Testis (tissue), 2 donors: ENCODE results near the gene NEURL1.

Experiments
- CTCF ChIP-seq, 3 experiments: fragments of 450-650 bp in 2 of 3; fragments of 200-600 bp in 1 of 3; sonication (generic) in 1 of 3; IDR thresholded peaks; one replicate each; pipeline ENCODE4 v1.5.1; 2016 to 2019; ENCODE audit warnings: antibody characterized with exemption in 3 of 3, mild to moderate bottlenecking in 2 of 3, moderate library complexity in 1 of 3
- POLR2A ChIP-seq: fragments of 450-650 bp; IDR thresholded peaks from one replicate; pipeline ENCODE4 v1.6.1; 2017; ENCODE audit warnings: antibody characterized with exemption, mild to moderate bottlenecking, moderate library complexity

- TF ChIP-seq POLR2A = no peak
- peak; percentile 55 to 72 (median 63) for TF ChIP-seq CTCF (IDR thresholded peaks at IDR 0.05)
Observed at GRCh38 chr10:103481974-103482531, 11.5 kb upstream of the NEURL1 start.
